ENCODE measurements around the gene GFPT2. TPM values are rescaled to one million over a fixed set of nuclear protein-coding genes. Genes with fewer than 3 reads are reported as not detected.

The GFPT2 gene
- total RNA-seq, 1 experiment from 2014 or later, result 8.2 TPM

DNA sequence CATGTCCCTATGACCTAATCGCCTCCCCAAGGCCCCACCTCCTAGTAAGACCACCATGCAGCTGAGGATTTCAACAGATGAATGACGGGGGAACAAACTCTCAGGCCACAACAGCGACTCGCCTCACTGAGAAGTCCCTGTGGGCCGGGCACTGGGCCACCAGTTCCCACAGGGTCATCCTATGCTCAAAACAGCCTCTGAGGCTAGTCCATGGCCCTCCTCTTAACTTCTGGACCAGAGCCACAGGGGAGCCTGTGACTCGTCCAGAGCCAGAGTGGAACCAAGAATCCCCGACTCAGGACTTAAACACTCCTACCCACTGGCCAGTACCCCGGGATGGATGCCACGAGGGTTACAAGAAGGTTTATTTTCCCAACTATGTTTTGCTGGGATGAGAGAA is 12.3 kb downstream of the GFPT2 start:
- peak; percentile 33 for DNase-seq (ENCODE audit: unreplicated experiment)
- Mint-ChIP-seq H3K4me3 (ENCODE audit: unreplicated experiment) (no peak overlapping the region), H3K27ac (ENCODE audit: low read depth, unreplicated experiment) (no peak overlapping the region), H3K27me3 (ENCODE audit: insufficient read depth, unreplicated experiment) (no peaks in the 10 kb centered on the region), H3K36me3 (ENCODE audit: insufficient read depth, unreplicated experiment) (peaks cover 9% of the 10 kb centered on the region), H3K9me3 (ENCODE audit: unreplicated experiment) (no peaks in the 10 kb centered on the region), H3K4me1 (ENCODE audit: insufficient read depth, unreplicated experiment) (peaks cover 8% of the 10 kb centered on the region)
- intact Hi-C loops (cut with micrococcal nuclease), result no loop called here
- ChIA-PET POLR2A (no interaction called here), CTCF (interaction anchor here (1.4 to 4.5 kb wide), 2 partner anchors 13 to 47 kb away, joined by 5 to 28 read pairs; no protein-coding TSS in a partner anchor)
- no TSS peak for BruUV-seq (replicated peaks)
- TF ChIP-seq, protein P1, sequence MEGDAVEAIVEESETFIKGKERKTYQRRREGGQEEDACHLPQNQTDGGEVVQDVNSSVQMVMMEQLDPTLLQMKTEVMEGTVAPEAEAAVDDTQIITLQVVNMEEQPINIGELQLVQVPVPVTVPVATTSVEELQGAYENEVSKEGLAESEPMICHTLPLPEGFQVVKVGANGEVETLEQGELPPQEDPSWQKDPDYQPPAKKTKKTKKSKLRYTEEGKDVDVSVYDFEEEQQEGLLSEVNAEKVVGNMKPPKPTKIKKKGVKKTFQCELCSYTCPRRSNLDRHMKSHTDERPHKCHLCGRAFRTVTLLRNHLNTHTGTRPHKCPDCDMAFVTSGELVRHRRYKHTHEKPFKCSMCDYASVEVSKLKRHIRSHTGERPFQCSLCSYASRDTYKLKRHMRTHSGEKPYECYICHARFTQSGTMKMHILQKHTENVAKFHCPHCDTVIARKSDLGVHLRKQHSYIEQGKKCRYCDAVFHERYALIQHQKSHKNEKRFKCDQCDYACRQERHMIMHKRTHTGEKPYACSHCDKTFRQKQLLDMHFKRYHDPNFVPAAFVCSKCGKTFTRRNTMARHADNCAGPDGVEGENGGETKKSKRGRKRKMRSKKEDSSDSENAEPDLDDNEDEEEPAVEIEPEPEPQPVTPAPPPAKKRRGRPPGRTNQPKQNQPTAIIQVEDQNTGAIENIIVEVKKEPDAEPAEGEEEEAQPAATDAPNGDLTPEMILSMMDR (IDR thresholded peaks at IDR 0.05; ENCODE audit: unreplicated experiment), result no peak

DNA sequence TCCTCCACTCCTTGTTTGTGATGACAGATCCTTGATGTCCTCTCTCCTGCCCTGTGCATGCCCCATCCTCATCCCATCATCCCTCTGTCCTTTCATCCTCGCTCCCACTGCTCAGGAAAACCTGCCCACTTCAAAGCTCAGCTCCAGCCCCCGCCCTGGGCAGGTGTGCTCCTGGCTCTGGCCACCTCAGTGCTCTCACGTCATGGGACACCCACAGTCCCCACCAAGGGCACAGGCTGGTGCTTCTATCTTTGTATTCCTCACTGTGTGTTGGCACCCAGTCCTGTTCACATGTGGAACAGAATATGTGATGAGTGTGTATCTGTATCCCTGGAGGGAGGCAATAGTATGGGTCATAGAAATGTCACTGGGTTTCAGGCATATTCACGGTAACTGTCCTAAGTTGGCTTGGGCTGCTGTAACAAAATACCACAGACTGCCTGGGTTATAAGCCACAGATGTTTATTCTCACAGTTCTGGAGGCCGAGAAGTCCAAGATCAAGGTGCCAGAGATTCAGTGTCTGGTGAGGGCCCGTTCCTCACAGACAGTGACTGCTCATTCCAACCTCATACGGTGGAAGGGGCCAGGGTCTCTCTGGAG is 13.5 kb downstream of the GFPT2 start:
- Mint-ChIP-seq H3K9me3 (ENCODE audit: unreplicated experiment) (no peaks in the 10 kb centered on the region), H3K27me3 (ENCODE audit: insufficient read depth, unreplicated experiment) (no peaks in the 10 kb centered on the region), H3K4me3 (ENCODE audit: unreplicated experiment) (no peak overlapping the region), H3K27ac (ENCODE audit: low read depth, unreplicated experiment) (no peak overlapping the region), H3K36me3 (ENCODE audit: insufficient read depth, unreplicated experiment) (peaks cover 9% of the 10 kb centered on the region), H3K4me1 (ENCODE audit: insufficient read depth, unreplicated experiment) (peaks cover 8% of the 10 kb centered on the region)
- ChIA-PET CTCF (interaction anchor here (0.6 kb wide), 1 partner anchor 26 kb away, joined by 4 read pairs; no protein-coding TSS in a partner anchor), POLR2A (no interaction called here)
- TF ChIP-seq, protein P1 (IDR thresholded peaks at IDR 0.05; ENCODE audit: unreplicated experiment), result no peak
- DNase-seq (ENCODE audit: unreplicated experiment), result no peak
- BruUV-seq (replicated peaks), result no TSS peak
- intact Hi-C loops (cut with micrococcal nuclease), result no loop called here

DNA sequence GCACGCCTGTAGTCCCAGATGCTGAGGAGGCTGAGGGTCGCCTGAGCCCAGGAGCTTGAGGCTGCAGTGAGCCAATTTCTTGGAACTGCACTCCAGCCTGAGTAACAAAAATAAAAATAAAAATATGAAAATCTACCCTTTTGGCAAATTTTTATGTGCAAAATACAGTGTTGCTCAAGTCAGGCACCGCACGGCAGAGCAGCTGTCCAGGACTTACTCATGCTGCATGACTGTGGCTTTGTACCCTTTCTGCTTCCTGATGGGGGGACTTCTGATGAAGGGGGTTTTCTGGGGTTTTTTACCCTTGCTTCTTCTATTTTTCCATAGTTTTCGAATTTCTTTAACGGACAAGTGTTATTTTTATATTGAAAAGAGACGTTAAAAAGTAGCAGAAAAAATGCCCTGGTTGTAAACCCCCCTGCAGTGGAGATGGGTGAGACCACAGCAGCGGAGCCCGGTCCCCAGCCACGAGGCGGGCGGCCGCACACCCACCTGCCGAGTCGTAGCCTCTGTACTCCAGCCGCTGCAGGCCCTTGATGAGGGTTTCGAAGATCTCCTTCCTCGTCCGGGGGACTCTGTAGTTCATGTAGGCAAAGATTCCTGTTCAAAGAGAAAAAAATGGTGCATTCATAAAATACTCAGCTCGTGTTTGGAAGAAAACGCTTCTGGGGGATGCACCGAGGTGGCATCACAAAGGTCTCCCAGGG is 15.0 kb downstream of the GFPT2 start:
- no peak overlapping the region for H3K4me3 Mint-ChIP-seq (ENCODE audit: unreplicated experiment)
- H3K4me1 Mint-ChIP-seq (ENCODE audit: insufficient read depth, unreplicated experiment), result peaks cover 12% of the 10 kb centered on the region
- H3K27me3 Mint-ChIP-seq (ENCODE audit: insufficient read depth, unreplicated experiment), result no peaks in the 10 kb centered on the region
- BruUV-seq (replicated peaks), result no TSS peak
- intact Hi-C loops (cut with micrococcal nuclease), result no loop called here
- POLR2A ChIA-PET, result interaction anchor here (0.6 kb wide), 1 partner anchor 106 kb away, joined by 3 read pairs; no protein-coding TSS in a partner anchor
- H3K36me3 Mint-ChIP-seq (ENCODE audit: insufficient read depth, unreplicated experiment), result peaks cover 9% of the 10 kb centered on the region
- DNase-seq (ENCODE audit: unreplicated experiment), result no peak
- no peak overlapping the region for H3K27ac Mint-ChIP-seq (ENCODE audit: low read depth, unreplicated experiment)
- no peaks in the 10 kb centered on the region for H3K9me3 Mint-ChIP-seq (ENCODE audit: unreplicated experiment)
- CTCF ChIA-PET, result interaction anchor here (0.6 to 11.3 kb wide), 6 partner anchors 10 to 228 kb away, joined by 3 to 167 read pairs (median 4); no protein-coding TSS in a partner anchor
- TF ChIP-seq, protein P1 (IDR thresholded peaks at IDR 0.05; ENCODE audit: unreplicated experiment), result no peak

DNA sequence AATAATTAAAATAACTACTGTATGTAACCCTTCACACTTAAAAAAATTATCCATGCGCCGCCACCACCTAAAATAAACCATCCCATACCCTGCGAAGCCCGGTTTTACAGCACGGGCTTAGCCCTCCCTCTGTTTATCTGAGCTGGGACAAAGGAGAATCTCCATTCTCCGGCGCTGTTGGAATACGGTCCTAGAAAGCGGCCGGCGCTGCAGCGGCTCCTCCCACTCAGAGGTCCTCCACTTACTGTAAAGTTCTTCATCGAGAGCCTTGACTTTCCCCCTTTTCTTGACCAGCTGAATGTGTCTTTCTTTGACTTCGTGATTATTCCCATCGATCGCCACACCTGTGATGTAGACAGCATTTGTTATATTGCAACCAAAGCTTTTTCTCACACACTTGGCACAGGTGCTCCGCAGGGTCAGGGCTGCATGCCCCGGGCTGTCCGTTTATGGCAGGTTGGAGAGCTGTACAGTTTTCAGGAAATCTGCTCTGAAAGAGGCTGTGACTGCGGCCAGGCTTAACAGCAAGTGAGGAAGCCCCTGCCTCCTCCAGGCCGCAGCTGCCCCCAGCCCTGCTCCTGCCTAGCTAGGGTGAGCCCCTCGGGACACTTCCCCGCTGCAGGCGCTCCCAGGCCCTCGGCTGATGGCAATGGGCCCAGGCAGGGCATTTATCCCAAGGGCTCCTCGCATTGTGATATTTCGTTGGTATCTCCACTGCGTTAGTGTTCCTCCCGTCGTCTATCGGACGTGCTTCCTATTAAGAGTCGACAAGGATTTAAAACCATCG is 16.7 kb downstream of the GFPT2 start:
- ChIA-PET POLR2A (no interaction called here), CTCF (interaction anchor here (0.5 to 11.3 kb wide), 6 partner anchors 11 to 208 kb away, joined by 3 to 167 read pairs (median 4); no protein-coding TSS in a partner anchor)
- H3K27me3 Mint-ChIP-seq (ENCODE audit: insufficient read depth, unreplicated experiment), result no peaks in the 10 kb centered on the region
- TF ChIP-seq, protein P1 (IDR thresholded peaks at IDR 0.05; ENCODE audit: unreplicated experiment), result no peak
- no TSS peak for BruUV-seq (replicated peaks)
- no peak overlapping the region for H3K4me3 Mint-ChIP-seq (ENCODE audit: unreplicated experiment)
- DNase-seq (ENCODE audit: unreplicated experiment), result no peak
- peaks cover 9% of the 10 kb centered on the region for H3K36me3 Mint-ChIP-seq (ENCODE audit: insufficient read depth, unreplicated experiment)
- intact Hi-C loops (cut with micrococcal nuclease), result no loop called here
- H3K9me3 Mint-ChIP-seq (ENCODE audit: unreplicated experiment), result no peaks in the 10 kb centered on the region
- peaks cover 16% of the 10 kb centered on the region for H3K4me1 Mint-ChIP-seq (ENCODE audit: insufficient read depth, unreplicated experiment)
- no peak overlapping the region for H3K27ac Mint-ChIP-seq (ENCODE audit: low read depth, unreplicated experiment)

All from MCF 10A (cell line).